Measurements from ENCODE around the gene ADARB1.

DNA sequence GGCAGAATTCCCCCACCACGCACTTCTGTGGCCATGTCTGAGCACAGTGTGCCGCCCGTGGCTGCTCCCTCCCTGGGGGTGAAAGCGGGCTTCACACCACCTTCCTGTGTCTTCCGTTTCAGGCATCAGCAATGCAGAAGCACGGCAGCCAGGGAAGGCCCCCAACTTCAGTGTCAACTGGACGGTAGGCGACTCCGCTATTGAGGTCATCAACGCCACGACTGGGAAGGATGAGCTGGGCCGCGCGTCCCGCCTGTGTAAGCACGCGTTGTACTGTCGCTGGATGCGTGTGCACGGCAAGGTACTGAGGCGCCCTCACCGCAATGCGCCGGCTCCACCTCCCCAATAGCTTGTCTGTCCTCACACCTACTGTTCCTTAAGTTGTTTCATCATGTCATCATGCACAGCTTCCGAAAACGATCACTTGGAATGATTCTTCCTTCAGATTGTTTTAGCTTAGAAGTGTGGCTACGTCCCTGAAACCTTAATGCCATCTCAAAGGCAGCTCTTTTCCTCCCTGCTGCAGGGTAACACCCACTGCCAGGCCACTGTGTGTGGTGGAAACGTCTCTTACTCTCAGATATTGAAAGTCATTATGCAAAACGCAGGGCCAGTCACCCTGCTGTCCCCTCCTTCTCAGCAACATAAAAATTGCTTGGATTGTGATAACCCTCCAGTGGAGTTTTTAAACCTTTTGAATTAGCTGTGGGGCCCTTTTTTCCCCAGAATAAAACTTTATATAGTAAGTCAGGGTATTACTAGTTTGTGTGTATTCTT, 146.5 kb downstream of the ADARB1 start:
- TF ChIP-seq EZH2 (IDR thresholded peaks at IDR 0.05; ENCODE audit: borderline replicate concordance, low read length) = no peak
- TF ChIP-seq, protein P1, sequence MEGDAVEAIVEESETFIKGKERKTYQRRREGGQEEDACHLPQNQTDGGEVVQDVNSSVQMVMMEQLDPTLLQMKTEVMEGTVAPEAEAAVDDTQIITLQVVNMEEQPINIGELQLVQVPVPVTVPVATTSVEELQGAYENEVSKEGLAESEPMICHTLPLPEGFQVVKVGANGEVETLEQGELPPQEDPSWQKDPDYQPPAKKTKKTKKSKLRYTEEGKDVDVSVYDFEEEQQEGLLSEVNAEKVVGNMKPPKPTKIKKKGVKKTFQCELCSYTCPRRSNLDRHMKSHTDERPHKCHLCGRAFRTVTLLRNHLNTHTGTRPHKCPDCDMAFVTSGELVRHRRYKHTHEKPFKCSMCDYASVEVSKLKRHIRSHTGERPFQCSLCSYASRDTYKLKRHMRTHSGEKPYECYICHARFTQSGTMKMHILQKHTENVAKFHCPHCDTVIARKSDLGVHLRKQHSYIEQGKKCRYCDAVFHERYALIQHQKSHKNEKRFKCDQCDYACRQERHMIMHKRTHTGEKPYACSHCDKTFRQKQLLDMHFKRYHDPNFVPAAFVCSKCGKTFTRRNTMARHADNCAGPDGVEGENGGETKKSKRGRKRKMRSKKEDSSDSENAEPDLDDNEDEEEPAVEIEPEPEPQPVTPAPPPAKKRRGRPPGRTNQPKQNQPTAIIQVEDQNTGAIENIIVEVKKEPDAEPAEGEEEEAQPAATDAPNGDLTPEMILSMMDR (IDR thresholded peaks at IDR 0.05; ENCODE audit: low read length) = no peak

Measured in OCI-LY1 (cell line).